Type B pancreatic cell (in vitro differentiated cells): Measurements from ENCODE around the gene TBCK. TPM values are rescaled to one million over a fixed set of nuclear protein-coding genes. Genes with fewer than 3 reads are reported as not detected.

Source experiments
- DNase-seq: peaks from one replicate; pipeline ENCODE4 v3.0.0; 2021; ENCODE audit warnings: mixed read lengths; ENCODE audit not compliant: unreplicated experiment; ENCODE audit errors: extremely low spot score
- H3K27ac Mint-ChIP-seq: 2 replicates; pipeline ENCODE4 v1.8.0; 2021; ENCODE audit warnings: mild to moderate bottlenecking, mixed read lengths
- H3K27me3 Mint-ChIP-seq: 2 replicates; pipeline ENCODE4 v1.8.0; 2021; ENCODE audit warnings: mixed read lengths
- H3K36me3 Mint-ChIP-seq: 2 replicates; pipeline ENCODE4 v1.8.0; 2021; ENCODE audit warnings: mixed read lengths
- H3K4me1 Mint-ChIP-seq: one replicate; pipeline ENCODE4 v1.8.0; 2021; ENCODE audit warnings: mixed read lengths; ENCODE audit not compliant: unreplicated experiment
- H3K4me3 Mint-ChIP-seq: 2 replicates; pipeline ENCODE4 v1.8.0; 2021; ENCODE audit warnings: mild to moderate bottlenecking, mixed read lengths
- H3K9me3 Mint-ChIP-seq: 2 replicates; pipeline ENCODE4 v1.8.0; 2021; ENCODE audit warnings: mixed read lengths
- CTCF ChIP-seq: fragments of 200-600 bp; sonication (generic); conservative IDR thresholded peaks from 2 replicates; pipeline ENCODE4 v1.5.0; 2021; ENCODE audit warnings: antibody characterized with exemption, mild to moderate bottlenecking
- total RNA-seq: library from RNA; stranded (reverse); gene quantifications from 2 replicates; pipeline ENCODE4 v1.2.1, GENCODE V29; 2021; ENCODE audit warnings: low replicate concordance

The TBCK gene
- total RNA-seq, 1 donor from 2014 or later, result 59.8 TPM

GRCh38 chr4:106263594-106264330, 52.2 kb downstream of the TBCK start:
- H3K4me3 Mint-ChIP-seq, result no peak overlapping the region
- H3K36me3 Mint-ChIP-seq, result peaks cover 4% of the 10 kb centered on the region

GRCh38 chr4:106261980-106262379, 54.0 kb downstream of the TBCK start:
- H3K9me3 Mint-ChIP-seq, result no peaks in the 10 kb centered on the region
- TF ChIP-seq CTCF, result no peak
- H3K36me3 Mint-ChIP-seq, result no peaks in the 10 kb centered on the region
- DNase-seq, result no peak
- H3K4me3 Mint-ChIP-seq, result no peak overlapping the region
- peaks cover 5% of the 10 kb centered on the region for H3K4me1 Mint-ChIP-seq
- H3K27me3 Mint-ChIP-seq, result no peaks in the 10 kb centered on the region
- no peak overlapping the region for H3K27ac Mint-ChIP-seq

More at GRCh38 chr4:106263594-106264330, 52.2 kb downstream of the TBCK start:
- Mint-ChIP-seq H3K4me1 (peaks cover 6% of the 10 kb centered on the region), H3K27ac (peak overlapping the region; percentile 7), H3K9me3 (no peaks in the 10 kb centered on the region), H3K27me3 (no peaks in the 10 kb centered on the region)
- no peak for DNase-seq
- no peak for TF ChIP-seq CTCF

- Mint-ChIP-seq H3K27me3 (no peaks in the 10 kb centered on the region), H3K4me1 (no peaks in the 10 kb centered on the region), H3K27ac (no peak overlapping the region), H3K36me3 (no peaks in the 10 kb centered on the region), H3K9me3 (no peaks in the 10 kb centered on the region), H3K4me3 (no peak overlapping the region)
- TF ChIP-seq CTCF, result no peak
- no peak for DNase-seq
Observed at GRCh38 chr4:106258145-106259045, 57.6 kb downstream of the TBCK start.

GRCh38 chr4:106256190-106256589, 59.8 kb downstream of the TBCK start:
- TF ChIP-seq CTCF, result no peak
- Mint-ChIP-seq H3K27ac (no peak overlapping the region), H3K27me3 (no peaks in the 10 kb centered on the region), H3K9me3 (no peaks in the 10 kb centered on the region), H3K4me3 (no peak overlapping the region), H3K4me1 (no peaks in the 10 kb centered on the region), H3K36me3 (no peaks in the 10 kb centered on the region)
- no peak for DNase-seq

- no peak for DNase-seq
- TF ChIP-seq CTCF, result no peak
- no peaks in the 10 kb centered on the region for H3K36me3 Mint-ChIP-seq
- H3K9me3 Mint-ChIP-seq, result no peaks in the 10 kb centered on the region
- no peaks in the 10 kb centered on the region for H3K4me1 Mint-ChIP-seq
- no peak overlapping the region for H3K4me3 Mint-ChIP-seq
- no peaks in the 10 kb centered on the region for H3K27me3 Mint-ChIP-seq
- H3K27ac Mint-ChIP-seq, result no peak overlapping the region
Observed at GRCh38 chr4:106255195-106255594, 60.8 kb downstream of the TBCK start.
